HepG2 (cell line): ENCODE data around the gene SPACDR. TPM values are rescaled to one million over a fixed set of nuclear protein-coding genes. Genes with fewer than 3 reads are reported as not detected.

Experiments used
- BCL6 ChIP-seq: IDR thresholded peaks from 2 replicates; pipeline ENCODE4 v1.6.1; 2016; ENCODE audit warnings: missing genetic modification reagents, missing compliant biosample characterization
- DR1 ChIP-seq: sonication (generic); formaldehyde crosslinking; IDR thresholded peaks from 2 replicates; pipeline ENCODE4 v1.8.0; 2021; ENCODE audit warnings: mild to moderate bottlenecking, missing genetic modification reagents, inconsistent platforms
- ELF1 ChIP-seq: sonication (generic); formaldehyde crosslinking; IDR thresholded peaks from 2 replicates; pipeline ENCODE4 v1.4.0; 2020; ENCODE audit warnings: missing genetic modification reagents
- ELK4 ChIP-seq: sonication (generic); formaldehyde crosslinking; IDR thresholded peaks from 2 replicates; pipeline ENCODE4 v1.9.0; 2021; ENCODE audit warnings: missing genetic modification reagents, borderline replicate concordance
- FOXP1 ChIP-seq, 2 experiments: fragments of 450-650 bp in 1 of 2; IDR thresholded peaks; 2 replicates each; pipeline ENCODE4 v1.6.1; 2017 to 2018; ENCODE audit warnings: antibody characterized with exemption in 1 of 2
- KLF13 ChIP-seq: sonication (generic); formaldehyde crosslinking; IDR thresholded peaks from 2 replicates; pipeline ENCODE4 v1.4.0; 2020; ENCODE audit warnings: mild to moderate bottlenecking, missing genetic modification reagents
- NFE2 ChIP-seq: sonication (generic); formaldehyde crosslinking; IDR thresholded peaks from 2 replicates; pipeline ENCODE4 v1.4.0; 2020; ENCODE audit warnings: missing genetic modification reagents
- PRDM15 ChIP-seq: sonication (generic); formaldehyde crosslinking; IDR thresholded peaks from 2 replicates; pipeline ENCODE4 v1.4.0; 2020; ENCODE audit warnings: missing genetic modification reagents
- RNF219 ChIP-seq: sonication (generic); formaldehyde crosslinking; IDR thresholded peaks from 2 replicates; pipeline ENCODE4 v1.5.0; 2020; ENCODE audit warnings: mild to moderate bottlenecking, missing genetic modification reagents
- SAFB2 ChIP-seq: sonication (generic); formaldehyde crosslinking; IDR thresholded peaks from 2 replicates; pipeline ENCODE4 v1.5.1; 2020; ENCODE audit warnings: missing genetic modification reagents, low read depth, mild to moderate bottlenecking, borderline replicate concordance
- USF2 ChIP-seq, 2 experiments: sonication (generic) in 1 of 2; formaldehyde crosslinking in 1 of 2; IDR thresholded peaks; 2 replicates each; pipeline versions ENCODE4 v1.5.1 to v1.6.1; 2011 to 2020; ENCODE audit warnings: borderline replicate concordance in 1 of 2, low read depth in 1 of 2, low read length in 1 of 2, mild to moderate bottlenecking in 1 of 2, missing genetic modification reagents in 1 of 2, moderate library complexity in 1 of 2
- ZFP36L2 ChIP-seq: sonication (generic); formaldehyde crosslinking; IDR thresholded peaks from 2 replicates; pipeline ENCODE4 v1.4.0; 2020; ENCODE audit warnings: missing genetic modification reagents
- ZNF292 ChIP-seq: sonication (generic); formaldehyde crosslinking; IDR thresholded peaks from 2 replicates; pipeline ENCODE4 v1.8.1; 2022; ENCODE audit warnings: mild to moderate bottlenecking, low read depth, missing genetic modification reagents, borderline replicate concordance
- ZNF569 ChIP-seq: sonication (generic); formaldehyde crosslinking; IDR thresholded peaks from 2 replicates; pipeline ENCODE4 v1.5.0; 2020; ENCODE audit warnings: mild to moderate bottlenecking, missing genetic modification reagents, moderate library complexity, borderline replicate concordance
- ZNF710 ChIP-seq: sonication (generic); formaldehyde crosslinking; IDR thresholded peaks from 2 replicates; pipeline ENCODE4 v1.5.0; 2020; ENCODE audit warnings: mild to moderate bottlenecking, missing genetic modification reagents, borderline replicate concordance
- ZNF841 ChIP-seq: sonication (generic); formaldehyde crosslinking; IDR thresholded peaks from 2 replicates; pipeline ENCODE4 v1.8.1; 2023; ENCODE audit warnings: missing genetic modification reagents, borderline replicate concordance
- polyA plus RNA-seq, 8 experiments: library from polyadenylated mRNA; depleted of rRNA in 3 of 8; stranded (reverse) in 7 of 8; unstranded in 1 of 8; fragments of >200 nt; fragmentation: Illumina TruSeq in 4 of 8; extraction: Trizol in 4 of 8; gene quantifications; 2 replicates each; pipeline versions ENCODE4 v1.2.1 to v1.2.3, GENCODE V29; 2011 to 2016; ENCODE audit warnings: low read depth in 4 of 8, missing spikeins in 1 of 8, mixed read lengths in 1 of 8; ENCODE audit not compliant: insufficient read depth in 1 of 8
- total RNA-seq, 5 experiments: library from RNA; depleted of rRNA; stranded (reverse); fragments of >200 nt; fragmentation: Illumina TruSeq; extraction: Trizol; gene quantifications; 2 replicates each; pipeline ENCODE4 v1.2.3, GENCODE V29; 2016; ENCODE audit warnings: low read depth in 1 of 5

Gene SPACDR
- total and polyA plus RNA-seq, 2 of the 13 experiments (the other 11 are each of a cell fraction or from before 2014, with no cell fraction given): 0.41 TPM; not detected in 1

- TF ChIP-seq USF2 (IDR thresholded peaks at IDR 0.05; ENCODE audit: low read depth, low read length) (no peak), USF2 (CRISPR knock-in tag; IDR thresholded peaks at IDR 0.05; ENCODE audit: borderline replicate concordance) (no peak), ELF1 (no peak), PRDM15 (CRISPR knock-in tag) (0 out of 2 replicates have a peak, but pooled peaks have one; percentile 18), ZNF569 (CRISPR knock-in tag) (no peak), ZFP36L2 (CRISPR knock-in tag) (no peak), SAFB2 (CRISPR knock-in tag) (0 out of 2 replicates have a peak, but pooled peaks have one; percentile 45), DR1 (CRISPR knock-in tag) (no peak), ZNF710 (CRISPR knock-in tag) (peak; percentile 61; the same call in 1 of the 2 replicates), ZNF292 (no peak), BCL6 (CRISPR knock-in tag) (no peak), KLF13 (no peak), FOXP1 (IDR thresholded peaks at IDR 0.05) (no peak), FOXP1 (CRISPR knock-in tag; IDR thresholded peaks at IDR 0.05) (no peak), ELK4 (CRISPR knock-in tag) (no peak), RNF219 (CRISPR knock-in tag) (no peak), ZNF841 (CRISPR knock-in tag) (no peak), NFE2 (CRISPR knock-in tag) (no peak)
Measured at GRCh38 chr7:100429637-100430492, 34.2 kb downstream of the SPACDR start, which contains the start of gene MEPCE (continued).
